ENCODE data around the gene TIGAR. TPM values are rescaled to one million over a fixed set of nuclear protein-coding genes. Genes with fewer than 3 reads are reported as not detected.

TIGAR gene
- total RNA-seq, 1 donor from 2014 or later = 21.0 TPM

GRCh38 chr12:4297617-4298016 is 23.4 kb upstream of the TIGAR start:
- Mint-ChIP-seq H3K4me1 (peaks cover 5% of the 10 kb centered on the region), H3K27me3 (ENCODE audit: low read depth) (no peaks in the 10 kb centered on the region), H3K27ac (peak overlapping the region; percentile 47), H3K9me3 (no peaks in the 10 kb centered on the region), H3K36me3 (peaks cover 55% of the 10 kb centered on the region), H3K4me3 (no peak overlapping the region)
- no peak for DNase-seq (ENCODE audit: low spot score in 2 of 2, unreplicated experiment in 2 of 2)
- TF ChIP-seq CTCF (IDR thresholded peaks at IDR 0.05; ENCODE audit: unreplicated experiment) = no peak

DNA sequence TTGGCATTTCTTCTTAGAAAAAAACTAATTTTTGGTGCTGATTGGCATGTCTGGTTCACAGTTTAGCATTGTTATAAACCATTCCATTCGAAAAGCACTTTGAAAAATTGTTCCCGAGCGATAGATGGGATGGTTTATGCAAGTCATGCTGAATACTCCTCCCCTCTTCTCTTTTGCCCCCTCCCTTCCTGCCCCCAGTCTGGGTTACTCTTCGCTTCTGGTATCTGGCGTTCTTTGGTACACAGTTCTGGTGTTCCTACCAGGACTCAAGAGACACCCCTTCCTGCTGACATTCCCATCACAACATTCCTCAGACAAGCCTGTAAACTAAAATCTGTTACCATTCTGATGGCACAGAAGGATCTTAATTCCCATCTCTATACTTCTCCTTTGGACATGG is 20.1 kb upstream of the TIGAR start:
- Mint-ChIP-seq H3K36me3 (peaks cover 50% of the 10 kb centered on the region), H3K4me1 (no peaks in the 10 kb centered on the region), H3K27me3 (ENCODE audit: low read depth) (no peaks in the 10 kb centered on the region), H3K4me3 (no peak overlapping the region), H3K27ac (peak overlapping the region; percentile 41), H3K9me3 (no peaks in the 10 kb centered on the region)
- no peak for DNase-seq (ENCODE audit: low spot score in 2 of 2, unreplicated experiment in 2 of 2)
- TF ChIP-seq CTCF (IDR thresholded peaks at IDR 0.05; ENCODE audit: unreplicated experiment) = no peak

DNA sequence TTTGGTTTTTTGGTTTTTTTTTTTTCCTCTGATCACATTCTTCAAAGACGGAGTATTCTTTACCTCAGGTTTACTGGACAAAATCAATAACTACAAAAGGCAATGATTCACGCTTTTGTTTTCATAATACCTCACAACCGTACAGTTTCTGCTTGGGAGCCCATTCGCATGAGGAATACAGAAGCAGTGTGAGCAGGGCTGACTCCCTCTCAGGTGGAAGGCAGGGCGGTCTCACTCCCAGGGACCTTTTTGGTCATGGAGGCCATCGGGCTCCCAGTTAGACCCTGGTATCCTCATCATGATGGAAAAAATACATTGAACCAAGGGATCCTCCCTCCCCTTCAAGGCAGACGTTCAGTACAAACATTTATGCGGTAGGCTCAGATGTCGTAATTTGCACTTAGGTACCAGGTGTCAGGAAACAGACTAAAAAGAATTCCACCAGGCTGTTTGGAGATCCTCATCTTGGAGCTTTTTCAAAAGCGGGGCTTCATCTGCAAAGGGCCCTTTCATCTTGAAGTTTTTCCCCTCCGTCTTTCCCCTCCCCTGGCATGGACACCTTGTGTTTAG is 19.0 kb upstream of the TIGAR start:
- no peaks in the 10 kb centered on the region for H3K27me3 Mint-ChIP-seq (ENCODE audit: low read depth)
- H3K4me1 Mint-ChIP-seq = peaks cover 7% of the 10 kb centered on the region
- H3K36me3 Mint-ChIP-seq = peaks cover 43% of the 10 kb centered on the region
- H3K4me3 Mint-ChIP-seq = no peak overlapping the region
- no peak for TF ChIP-seq CTCF (IDR thresholded peaks at IDR 0.05; ENCODE audit: unreplicated experiment)
- DNase-seq (ENCODE audit: low spot score in 2 of 2, unreplicated experiment in 2 of 2) = no peak
- H3K27ac Mint-ChIP-seq = peak overlapping the region; percentile 16
- no peaks in the 10 kb centered on the region for H3K9me3 Mint-ChIP-seq

GRCh38 chr12:4302881-4303280 is 18.1 kb upstream of the TIGAR start:
- peaks cover 40% of the 10 kb centered on the region for H3K36me3 Mint-ChIP-seq
- no peaks in the 10 kb centered on the region for H3K27me3 Mint-ChIP-seq (ENCODE audit: low read depth)
- no peak overlapping the region for H3K4me3 Mint-ChIP-seq
- H3K9me3 Mint-ChIP-seq = no peaks in the 10 kb centered on the region
- no peak for DNase-seq (ENCODE audit: low spot score in 2 of 2, unreplicated experiment in 2 of 2)
- peak overlapping the region; percentile 36 for H3K27ac Mint-ChIP-seq
- peaks cover 14% of the 10 kb centered on the region for H3K4me1 Mint-ChIP-seq
- TF ChIP-seq CTCF (IDR thresholded peaks at IDR 0.05; ENCODE audit: unreplicated experiment) = no peak

DNA sequence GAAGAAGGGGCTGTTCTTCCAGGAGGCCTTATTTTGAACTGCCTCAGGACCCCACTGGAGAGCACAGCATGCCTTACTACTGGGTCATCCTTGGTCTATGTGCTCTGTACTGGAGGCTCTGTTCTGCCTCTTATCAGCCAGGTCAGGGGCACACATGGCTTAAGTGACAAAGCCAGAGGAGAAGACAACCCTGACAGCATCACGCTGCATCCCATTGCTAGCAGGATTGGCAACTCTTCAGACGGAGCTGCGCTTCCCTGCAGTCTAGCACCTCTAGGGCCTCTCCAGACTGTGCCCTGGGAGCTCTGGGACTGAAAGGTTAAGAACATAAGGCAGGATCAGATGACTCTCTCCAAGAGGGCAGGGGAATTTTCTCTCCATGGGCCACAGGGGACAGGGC is 17.3 kb upstream of the TIGAR start:
- H3K36me3 Mint-ChIP-seq = peaks cover 34% of the 10 kb centered on the region
- peak overlapping the region; percentile 50 for H3K27ac Mint-ChIP-seq
- H3K4me1 Mint-ChIP-seq = peaks cover 22% of the 10 kb centered on the region
- DNase-seq (ENCODE audit: low spot score in 2 of 2, unreplicated experiment in 2 of 2) = no peak
- no peaks in the 10 kb centered on the region for H3K27me3 Mint-ChIP-seq (ENCODE audit: low read depth)
- TF ChIP-seq CTCF (IDR thresholded peaks at IDR 0.05; ENCODE audit: unreplicated experiment) = no peak
- no peak overlapping the region for H3K4me3 Mint-ChIP-seq
- H3K9me3 Mint-ChIP-seq = no peaks in the 10 kb centered on the region

Measured in mesothelial cell of epicardium (in vitro differentiated cells).